ENCODE measurements around the gene GUCY2D.

GUCY2D gene

DNA sequence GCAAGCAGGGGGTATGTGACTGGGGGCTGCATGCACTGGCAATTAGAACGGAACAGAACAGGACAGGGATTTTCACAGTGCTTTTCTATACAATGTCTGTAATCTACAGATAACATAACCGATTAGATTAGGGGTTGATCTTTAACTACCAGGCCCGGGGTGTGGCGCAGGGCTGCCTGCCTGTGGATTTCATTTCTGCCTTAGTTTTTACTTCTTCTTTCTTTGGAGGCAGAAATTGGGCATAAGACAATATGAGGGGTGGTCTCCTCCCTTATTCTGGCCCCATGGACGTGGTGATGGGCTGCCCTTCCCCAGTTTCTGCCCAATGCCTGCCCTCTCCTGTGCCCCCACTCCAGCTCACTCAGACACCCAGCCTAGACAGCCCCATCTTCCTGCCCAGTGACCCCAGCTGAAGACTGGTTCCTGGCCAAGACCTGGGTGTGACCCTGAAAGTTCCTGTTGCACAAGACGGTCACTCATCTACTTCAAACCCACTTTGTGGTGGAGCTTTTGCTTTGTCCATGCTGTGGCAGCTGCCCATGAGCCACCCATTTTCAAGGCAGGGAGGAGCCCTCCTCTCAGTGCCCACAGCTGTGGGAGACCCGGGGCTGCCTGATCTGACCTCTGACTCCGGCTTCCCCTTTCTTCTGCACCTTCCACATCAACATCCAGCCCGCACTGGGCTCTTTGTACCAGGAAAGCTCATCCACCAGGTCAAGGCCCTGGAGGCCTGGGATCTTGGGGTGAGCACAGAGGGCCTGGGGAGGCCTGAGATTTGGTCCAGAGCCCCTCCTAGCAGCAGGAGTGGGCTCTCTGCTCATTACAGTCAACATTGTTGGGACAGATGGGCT is 66.5 kb downstream of the GUCY2D start:
- DNase-seq: no peak

- no peak for DNase-seq
Observed at GRCh38 chr17:8069587-8069860, 67.1 kb downstream of the GUCY2D start.
